GM12878 (cell line): ENCODE measurements around the gene NEK1. TPM values are rescaled to one million over a fixed set of nuclear protein-coding genes. Genes with fewer than 3 reads are reported as not detected.

Experiments
- ATAC-seq: fragments of 200-7000 bp; cut with Tn5 transposase; 3 replicates; pipeline ENCODE4 v1.9.1; 2020; ENCODE audit warnings: mild to moderate bottlenecking, moderate library complexity
- BruUV-seq: library from RNA; stranded (reverse); fragments of 400-500 nt; replicated peaks from 2 replicates; lab custom pipeline; 2021; lab: Mats Ljungman, UMichigan
- CTCF ChIA-PET: fragments of 300-600 bp; sonication (Branson Sonifier 250); formaldehyde crosslinking; extraction: SDS; loops from one replicate; lab custom pipeline; 2021; ENCODE audit warnings: inconsistent platforms; lab: Yijun Ruan, JAX
- POLR2A ChIA-PET: fragments of 350-600 bp; formaldehyde crosslinking; extraction: SDS; loops from one replicate; lab custom pipeline; 2021; ENCODE audit warnings: inconsistent platforms; lab: Charles Lee
- RAD21 ChIA-PET: fragments of 300-600 bp; sonication (Branson Sonifier 250); formaldehyde crosslinking; loops from one replicate; lab custom pipeline; 2023; ENCODE audit warnings: antibody characterized with exemption; ENCODE audit not compliant: unreplicated experiment; lab: Charles Lee
- SMC1A ChIA-PET: fragments of 300-600 bp; sonication (Branson Sonifier 250); formaldehyde crosslinking; loops from one replicate; lab custom pipeline; 2023; ENCODE audit not compliant: unreplicated experiment, uncharacterized antibody; lab: Charles Lee
- DNase-seq: peaks from one replicate; pipeline ENCODE4 v3.0.0-alpha.2; 2011; ENCODE audit warnings: low read depth, low spot score
- FAIRE-seq: peaks from 3 replicates; lab custom pipeline; 2011; peaks lifted over from hg19 to GRCh38; lab: Jason Lieb, UNC
- H2AFZ ChIP-seq: 2 replicates; pipeline ENCODE4 v1.6.0; 2011; ENCODE audit warnings: low read depth, low read length, control low read depth; ENCODE audit not compliant: control insufficient read depth
- H3K27ac ChIP-seq: 2 replicates; pipeline ENCODE4 v1.5.1; 2011; ENCODE audit warnings: control low read depth; ENCODE audit not compliant: control insufficient read depth, insufficient read depth
- H3K27me3 ChIP-seq, 2 experiments: replicated peaks in 1 of 2; 2 replicates each; pipeline versions ENCODE4 v1.6.0 to v1.6.1; 2011; ENCODE audit warnings: low read length in 1 of 2; ENCODE audit not compliant: control insufficient read depth in 2 of 2, insufficient read depth in 2 of 2
- H3K36me3 ChIP-seq, 2 experiments: 2 replicates each; pipeline ENCODE4 v1.5.1; 2011; ENCODE audit warnings: low read length in 1 of 2; ENCODE audit not compliant: control insufficient read depth in 2 of 2, insufficient read depth in 2 of 2
- H3K4me1 ChIP-seq: 2 replicates; pipeline ENCODE4 v1.6.1; 2011; ENCODE audit warnings: mild to moderate bottlenecking, low read length, moderate library complexity, mixed read lengths; ENCODE audit not compliant: control insufficient read depth, insufficient read depth
- H3K4me2 ChIP-seq: 2 replicates; pipeline ENCODE4 v1.6.0; 2011; ENCODE audit warnings: control low read depth; ENCODE audit not compliant: control insufficient read depth, insufficient read depth
- H3K4me3 ChIP-seq: fragments of 200-600 bp; sonication (generic); 2 replicates; pipeline ENCODE4 v1.5.1; 2016
- H3K79me2 ChIP-seq: 2 replicates; pipeline ENCODE4 v1.6.0; 2011; ENCODE audit warnings: low read length; ENCODE audit not compliant: control insufficient read depth, insufficient read depth
- H3K9ac ChIP-seq: 2 replicates; pipeline ENCODE4 v1.8.0; 2011; ENCODE audit warnings: low read length, control low read depth, mixed read lengths; ENCODE audit not compliant: control insufficient read depth, insufficient read depth
- H3K9me3 ChIP-seq: replicated peaks from 3 replicates; pipeline ENCODE4 v1.5.1; 2011; ENCODE audit warnings: mild to moderate bottlenecking, low read length; ENCODE audit not compliant: control insufficient read depth, insufficient read depth
- H4K20me1 ChIP-seq: 2 replicates; pipeline ENCODE4 v1.6.0; 2011; ENCODE audit not compliant: control insufficient read depth, insufficient read depth
- CREB1 ChIP-seq: IDR thresholded peaks from 2 replicates; pipeline ENCODE4 v1.6.1; 2012; ENCODE audit warnings: low read depth, mild to moderate bottlenecking, inconsistent platforms
- LARP7 ChIP-seq: fragments of 450-650 bp; IDR thresholded peaks from 2 replicates; pipeline ENCODE4 v1.6.1; 2017; ENCODE audit warnings: mild to moderate bottlenecking
- MEF2A ChIP-seq: IDR thresholded peaks from 2 replicates; pipeline ENCODE4 v1.6.1; 2011; ENCODE audit warnings: low read depth, mild to moderate bottlenecking, low read length, moderate library complexity; ENCODE audit not compliant: insufficient read depth
- NR2C1 ChIP-seq: fragments of 450-650 bp; IDR thresholded peaks from 2 replicates; pipeline ENCODE4 v1.6.1; 2017; ENCODE audit warnings: antibody characterized with exemption, mild to moderate bottlenecking, moderate library complexity
- RAD51 ChIP-seq: fragments of 450-650 bp; IDR thresholded peaks from 2 replicates; pipeline ENCODE4 v1.6.1; 2016; ENCODE audit warnings: moderate library complexity, mild to moderate bottlenecking, inconsistent platforms
- TAF1 ChIP-seq: IDR thresholded peaks from 2 replicates; pipeline ENCODE4 v1.6.1; 2011; ENCODE audit warnings: mild to moderate bottlenecking, low read depth, low read length, borderline replicate concordance
- WGBS: methylation state at CpG from one replicate; pipeline ENCODE4 v1.1.6; 2016; ENCODE audit warnings: low lambda C conversion rate; ENCODE audit not compliant: insufficient replicate concordance, insufficient coverage; ENCODE audit errors: missing lambda C conversion rate; 5-methylcytosine and 5-hydroxymethylcytosine counted together
- in situ Hi-C: fragments of 300-500 bp; cut with MboI; formaldehyde crosslinking; loops from 9 replicates; pipeline ENCODE4 v1.14.3; 2018; ENCODE audit warnings: mixed read lengths
- intact Hi-C: fragments of 100-400 bp; cut with micrococcal nuclease; formaldehyde crosslinking; loops from one replicate; pipeline ENCODE4 v1.14.2; 2022; ENCODE audit not compliant: unreplicated experiment
- polyA plus RNA-seq, 11 experiments: library from polyadenylated mRNA; depleted of rRNA in 4 of 11; unstranded in 6 of 11; stranded (reverse) in 5 of 11; fragments of >200 nt; fragmentation: Nextera tagmentation in 4 of 11; fragmentation: Illumina TruSeq in 1 of 11; extraction: Ambion mirVana in 4 of 11; extraction: Trizol in 1 of 11; gene quantifications; 1 replicate in 1 of 11; 2 replicates in 10 of 11; pipeline versions ENCODE4 v1.2.1 to v1.2.3, GENCODE V29; 2011 to 2016; ENCODE audit warnings: inconsistent platforms in 2 of 11, missing spikeins in 2 of 11, low read depth in 1 of 11
- total RNA-seq, 4 experiments: library from RNA; depleted of rRNA in 3 of 4; stranded (reverse); fragments of >200 nt in 3 of 4; fragmentation: Illumina TruSeq in 1 of 4; extraction: Trizol in 1 of 4; gene quantifications; 2 replicates each; pipeline versions ENCODE4 v1.2.1 to v1.2.3, GENCODE V29; 2013 to 2021

NEK1 gene
- total and polyA plus RNA-seq, 10 of the 15 experiments (the other 5 are each of a cell fraction or from before 2014, with no cell fraction given) = 4.9 to 16.1 (median 7.5) TPM

- TF ChIP-seq MEF2A = no peak
- no peak for TF ChIP-seq LARP7
- TF ChIP-seq RAD51 = no peak
- TF ChIP-seq, all 136 proteins: peak for 0
Measured at GRCh38 chr4:169628579-169628978, 16.2 kb upstream of the NEK1 start (continued).

DNA sequence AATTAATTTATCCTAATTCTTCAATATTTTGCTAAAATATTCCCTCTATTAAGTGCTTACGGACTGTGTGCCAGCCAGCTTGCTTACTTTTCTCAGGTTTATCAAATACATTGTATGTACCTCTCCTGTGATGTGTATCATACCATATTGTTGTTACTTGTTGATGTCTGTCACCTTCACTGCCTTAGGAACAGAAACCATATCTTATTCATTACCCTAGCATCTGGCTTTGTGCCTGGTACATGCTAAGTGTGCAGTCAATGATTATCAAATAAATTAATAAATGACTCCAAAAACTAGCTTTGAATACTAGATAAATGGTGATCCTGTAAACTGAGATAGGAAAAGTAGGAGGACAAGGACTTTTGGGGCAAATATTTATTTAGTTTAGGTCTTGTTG lies 14.9 kb upstream of the NEK1 start:
- ChIA-PET POLR2A (interaction anchor here (0.6 to 2.0 kb wide), 6 partner anchors 14 to 125 kb away, joined by 3 to 5 read pairs (median 4); partner anchors contain the start of gene NEK1), RAD21 (interaction anchor here (1.9 kb wide), 1 partner anchor 34 kb away, joined by 7 read pairs; no protein-coding TSS in a partner anchor)
- in situ Hi-C loops = no loop called here
- Histone ChIP-seq H4K20me1 (no peaks in the 10 kb centered on the region), H3K79me2 (peaks cover 64% of the 10 kb centered on the region), H3K4me2 (no peak overlapping the region), H3K9me3 (no peaks in the 10 kb centered on the region; the same call in 1 of the 3 replicates), H3K4me1 (no peaks in the 10 kb centered on the region), H2AFZ (no peak overlapping the region), H3K36me3 (no peaks in the 10 kb centered on the region)
- FAIRE-seq = no peak
- WGBS = 95% methylated on average over 1 of the region's 1 CpG
- no peak for TF ChIP-seq NR2C1
- TF ChIP-seq CREB1 = no peak
- TF ChIP-seq TAF1 = no peak
- TF ChIP-seq, all 136 proteins: peak for 0
- no peak for DNase-seq
- no peak overlapping the region for H3K4me3 ChIP-seq
- no peaks in the 10 kb centered on the region for H3K27me3 ChIP-seq
- no TSS peak for BruUV-seq
- ChIA-PET CTCF (interaction anchor here (1.3 to 2.0 kb wide), 5 partner anchors 11 to 65 kb away, joined by 3 to 11 read pairs (median 3); partner anchors contain the start of gene NEK1), SMC1A (interaction anchor here (1.4 to 3.7 kb wide), 4 partner anchors 16 to 33 kb away, joined by 3 to 28 read pairs (median 5); no protein-coding TSS in a partner anchor)
- peak; percentile 45 for ATAC-seq
- no peak overlapping the region for H3K27ac ChIP-seq
- H3K9ac ChIP-seq = no peak overlapping the region
- intact Hi-C loops = no loop called here
